Uterus (tissue), 4 donors: ENCODE results near the gene VAT1. TPM values are rescaled to one million over a fixed set of nuclear protein-coding genes. Genes with fewer than 3 reads are reported as not detected.

Source experiments
- DNase-seq, 2 donors: peaks; one replicate each; pipeline ENCODE4 v3.0.0-alpha.2; 2019 to 2020
- H3K27ac ChIP-seq, 2 donors: fragments of 200-600 bp; sonication (generic); 1 replicate in 1 of 2; 2 replicates in 1 of 2; pipeline ENCODE4 v1.5.1; 2016 to 2018
- H3K27me3 ChIP-seq, 2 donors: fragments of 200-600 bp; sonication (generic); one replicate each; pipeline ENCODE4 v1.5.1; 2018 to 2019; ENCODE audit warnings: control low read depth in 1 of 2
- H3K36me3 ChIP-seq, 2 donors: fragments of 200-600 bp; sonication (generic); one replicate each; pipeline ENCODE4 v1.5.1; 2019; ENCODE audit warnings: control low read depth in 1 of 2
- H3K4me1 ChIP-seq, 2 donors: fragments of 200-600 bp; sonication (generic); one replicate each; pipeline ENCODE4 v1.5.1; 2018 to 2019; ENCODE audit warnings: control low read depth in 1 of 2
- H3K4me3 ChIP-seq, 2 donors: fragments of 200-600 bp; sonication (generic); 1 replicate in 1 of 2; 2 replicates in 1 of 2; pipeline ENCODE4 v1.5.1; 2018 to 2019; ENCODE audit warnings: mild to moderate bottlenecking in 1 of 2
- H3K9me3 ChIP-seq, 2 donors: fragments of 200-600 bp; sonication (generic); one replicate each; pipeline ENCODE4 v1.5.1; 2019; ENCODE audit warnings: control low read depth in 1 of 2
- POLR2A ChIP-seq, 2 donors: fragments of 450-650 bp; IDR thresholded peaks; one replicate each; pipeline ENCODE4 v1.6.1; 2016; ENCODE audit warnings: antibody characterized with exemption in 2 of 2, mild to moderate bottlenecking in 1 of 2, moderate library complexity in 1 of 2
- intact Hi-C: fragments of 100-400 bp; cut with DNase I; formaldehyde crosslinking; loops from one replicate; pipeline ENCODE4 v1.15.1; 2023; ENCODE audit warnings: low total_unique reads
- total RNA-seq, 4 donors: library from RNA; depleted of rRNA in 3 of 4; stranded (reverse); fragments of >200 nt in 3 of 4; gene quantifications; one replicate each; pipeline versions ENCODE4 v1.1.0 to v1.2.4, GENCODE V29; 2014 to 2023
- TF ChIP-seq, protein P1 (sequence below), 4 experiments: fragments of 200-600 bp in 2 of 4; fragments of 450-650 bp in 2 of 4; sonication (generic) in 2 of 4; IDR thresholded peaks; one replicate each; pipeline ENCODE4 v1.5.1; 2016 to 2019; ENCODE audit warnings: antibody characterized with exemption in 4 of 4, mild to moderate bottlenecking in 2 of 4, moderate library complexity in 1 of 4
- donor health status: DM: yes; HTN: yes; CAD: no.

VAT1 gene
- total RNA-seq, 4 donors from 2014 or later, result 59.5 to 187 (median 152) TPM

DNA sequence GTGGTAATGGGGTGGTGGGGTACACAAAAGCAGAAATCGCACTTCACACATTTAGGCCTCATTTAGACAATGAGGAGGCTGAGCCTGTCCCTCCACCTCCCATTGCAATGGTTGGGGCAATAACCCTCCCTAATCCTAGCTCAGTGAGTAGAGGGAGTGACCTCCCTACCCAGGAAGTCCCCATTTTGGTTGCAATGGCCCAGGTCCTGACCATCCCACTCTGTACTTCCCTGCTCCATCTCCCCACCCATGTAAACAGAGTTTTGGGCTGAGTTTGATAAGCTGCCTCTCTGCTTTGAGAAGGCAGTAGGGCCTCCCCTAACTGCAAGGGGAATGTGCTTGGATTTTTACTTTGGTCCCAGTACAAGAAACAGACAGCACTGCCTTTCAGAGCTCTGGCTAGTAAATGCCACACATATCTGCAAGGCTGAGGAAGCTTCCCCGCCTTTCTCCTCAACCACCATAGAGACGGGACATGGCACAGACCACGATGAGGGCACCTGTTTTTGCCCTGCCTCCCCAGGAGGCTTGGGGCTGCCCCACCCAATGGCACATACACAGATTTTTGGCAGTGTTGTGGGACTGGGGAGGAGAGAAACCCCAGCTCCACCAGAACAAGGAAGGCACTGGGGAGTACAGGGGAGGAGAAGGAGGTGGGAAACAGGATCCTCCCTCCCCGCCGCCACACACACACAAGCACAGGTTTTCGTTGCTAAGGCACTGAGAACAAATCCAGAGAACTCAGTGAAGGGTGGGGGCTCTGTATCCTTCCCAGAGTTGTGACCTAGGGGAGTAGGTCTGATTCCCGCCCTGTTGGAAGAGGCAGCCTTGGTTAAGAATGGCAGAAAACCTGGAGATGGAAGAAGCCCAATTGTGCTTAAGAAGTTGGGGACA is 7.3 kb downstream of the VAT1 start:
- peak overlapping the region; percentile 54 to 62 for H3K27ac ChIP-seq
- peaks cover 0 to 6% of the 10 kb centered on the region in 2 donors for H3K4me1 ChIP-seq
- no peak for TF ChIP-seq POLR2A (IDR thresholded peaks at IDR 0.05)
- TF ChIP-seq, protein P1, sequence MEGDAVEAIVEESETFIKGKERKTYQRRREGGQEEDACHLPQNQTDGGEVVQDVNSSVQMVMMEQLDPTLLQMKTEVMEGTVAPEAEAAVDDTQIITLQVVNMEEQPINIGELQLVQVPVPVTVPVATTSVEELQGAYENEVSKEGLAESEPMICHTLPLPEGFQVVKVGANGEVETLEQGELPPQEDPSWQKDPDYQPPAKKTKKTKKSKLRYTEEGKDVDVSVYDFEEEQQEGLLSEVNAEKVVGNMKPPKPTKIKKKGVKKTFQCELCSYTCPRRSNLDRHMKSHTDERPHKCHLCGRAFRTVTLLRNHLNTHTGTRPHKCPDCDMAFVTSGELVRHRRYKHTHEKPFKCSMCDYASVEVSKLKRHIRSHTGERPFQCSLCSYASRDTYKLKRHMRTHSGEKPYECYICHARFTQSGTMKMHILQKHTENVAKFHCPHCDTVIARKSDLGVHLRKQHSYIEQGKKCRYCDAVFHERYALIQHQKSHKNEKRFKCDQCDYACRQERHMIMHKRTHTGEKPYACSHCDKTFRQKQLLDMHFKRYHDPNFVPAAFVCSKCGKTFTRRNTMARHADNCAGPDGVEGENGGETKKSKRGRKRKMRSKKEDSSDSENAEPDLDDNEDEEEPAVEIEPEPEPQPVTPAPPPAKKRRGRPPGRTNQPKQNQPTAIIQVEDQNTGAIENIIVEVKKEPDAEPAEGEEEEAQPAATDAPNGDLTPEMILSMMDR (IDR thresholded peaks at IDR 0.05), result no peak
- H3K4me3 ChIP-seq, result no peak overlapping the region
- H3K27me3 ChIP-seq, result no peaks in the 10 kb centered on the region
- H3K36me3 ChIP-seq, result no peaks in the 10 kb centered on the region
- intact Hi-C loops, result no loop called here
- no peak for DNase-seq
- H3K9me3 ChIP-seq, result no peaks in the 10 kb centered on the region

DNA sequence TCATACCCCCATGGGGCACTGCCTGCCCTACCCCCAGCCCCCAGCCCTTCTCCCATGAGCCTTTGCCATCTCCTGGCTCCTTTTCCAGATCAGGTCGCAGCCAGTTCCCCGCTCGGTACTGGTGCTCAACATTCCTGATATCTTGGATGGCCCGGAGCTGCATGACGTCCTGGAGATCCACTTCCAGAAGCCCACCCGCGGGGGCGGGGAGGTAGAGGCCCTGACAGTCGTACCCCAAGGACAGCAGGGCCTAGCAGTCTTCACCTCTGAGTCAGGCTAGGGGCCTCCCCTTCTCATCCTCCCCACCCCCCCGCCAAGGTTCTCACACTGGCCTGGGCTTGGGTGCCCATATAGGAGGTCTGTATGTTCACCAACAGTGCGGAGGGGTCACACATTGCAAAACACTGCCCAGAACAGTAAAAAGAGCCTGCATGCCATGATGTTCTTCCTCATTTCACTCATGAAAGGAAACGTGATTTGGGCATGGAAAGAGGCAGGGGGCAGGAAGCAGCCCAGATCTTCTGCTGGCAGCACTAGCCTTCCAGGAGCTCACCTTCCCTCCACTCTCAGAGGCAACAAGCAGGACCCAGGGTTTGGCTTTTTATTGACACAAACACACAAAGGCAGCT is 8.1 kb downstream of the VAT1 start:
- intact Hi-C loops, result no loop called here
- Histone ChIP-seq H3K27ac (peak overlapping the region; percentile 54 to 62), H3K9me3 (no peaks in the 10 kb centered on the region), H3K4me1 (no peaks in the 10 kb centered on the region), H3K27me3 (no peaks in the 10 kb centered on the region), H3K4me3 (no peak overlapping the region), H3K36me3 (no peaks in the 10 kb centered on the region)
- no peak for DNase-seq
- TF ChIP-seq, protein P1 (IDR thresholded peaks at IDR 0.05), result no peak
- no peak for TF ChIP-seq POLR2A (IDR thresholded peaks at IDR 0.05)

- H3K4me3 ChIP-seq, result no peak overlapping the region
- H3K27ac ChIP-seq, result no peak overlapping the region
- intact Hi-C loops, result no loop called here
- no peak for DNase-seq
- no peaks in the 10 kb centered on the region for H3K36me3 ChIP-seq
- no peaks in the 10 kb centered on the region for H3K4me1 ChIP-seq
- no peaks in the 10 kb centered on the region for H3K27me3 ChIP-seq
- TF ChIP-seq, protein P1 (IDR thresholded peaks at IDR 0.05), result no peak
- no peak for TF ChIP-seq POLR2A (IDR thresholded peaks at IDR 0.05)
- no peaks in the 10 kb centered on the region for H3K9me3 ChIP-seq
Measured at GRCh38 chr17:43013296-43013695, 8.9 kb downstream of the VAT1 start.

DNA sequence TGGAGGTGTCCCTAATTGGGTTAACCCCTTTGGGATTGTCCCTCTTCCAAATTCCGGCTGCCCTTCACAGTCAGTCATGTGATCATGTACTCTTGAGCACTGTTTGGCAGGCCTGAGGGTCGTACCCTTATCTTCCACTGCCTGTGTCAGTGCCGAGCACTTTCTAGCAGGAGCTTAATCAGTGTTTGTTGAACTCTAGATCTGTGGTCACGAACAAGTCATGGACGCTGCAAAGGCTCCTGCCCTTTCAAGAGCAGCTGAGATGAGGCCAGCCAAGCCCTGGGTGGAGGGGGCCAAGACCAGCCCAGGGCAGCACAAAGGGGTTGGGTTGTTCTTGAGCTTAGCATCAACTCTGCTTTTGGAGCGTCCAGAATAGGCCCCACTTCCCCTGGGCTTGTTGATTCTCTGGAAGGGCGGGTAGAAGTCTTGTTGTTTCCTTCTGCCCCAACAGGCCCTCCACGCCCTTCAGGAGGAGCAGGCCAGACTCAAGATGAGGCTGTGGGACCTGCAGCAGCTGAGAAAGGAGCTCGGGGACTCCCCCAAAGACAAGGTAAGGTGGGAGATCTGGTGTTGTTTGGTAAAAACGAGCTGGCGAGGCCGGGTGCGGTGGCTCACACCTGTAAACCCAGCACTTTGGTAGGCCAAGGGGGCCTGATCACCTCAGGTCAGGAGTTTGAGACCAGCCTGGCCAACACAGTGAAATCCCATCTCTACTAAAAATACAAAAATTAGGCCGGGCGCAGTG is 10.3 kb downstream of the VAT1 start:
- Histone ChIP-seq H3K27me3 (no peaks in the 10 kb centered on the region), H3K4me3 (no peak overlapping the region), H3K36me3 (no peaks in the 10 kb centered on the region), H3K9me3 (no peaks in the 10 kb centered on the region), H3K27ac (peak overlapping the region in 1 of 2 donors; percentile 13), H3K4me1 (no peaks in the 10 kb centered on the region)
- TF ChIP-seq POLR2A (IDR thresholded peaks at IDR 0.05), result no peak
- TF ChIP-seq, protein P1 (IDR thresholded peaks at IDR 0.05), result no peak
- intact Hi-C loops, result no loop called here
- no peak for DNase-seq
